BLaER1 treated with 17β-estradiol and CSF1 and Interleukin-3, amounts not matched to agents 10 nM and 100 nM (cell line): Measurements from ENCODE around the gene CHRM1.

Experiments
- H3K27ac ChIP-seq, 11 experiments: shearing (Covaris generic); formaldehyde crosslinking; 2 replicates each; pipeline ENCODE4 v1.8.1; 2022
- H3K27me3 ChIP-seq, 11 experiments: shearing (Covaris generic); formaldehyde crosslinking; 2 replicates each; pipeline ENCODE4 v1.8.1; 2022
- H3K36me3 ChIP-seq, 11 experiments: shearing (Covaris generic); formaldehyde crosslinking; 2 replicates each; pipeline ENCODE4 v1.8.1; 2022
- H3K4me1 ChIP-seq, 10 experiments: shearing (Covaris generic); formaldehyde crosslinking; 2 replicates each; pipeline ENCODE4 v1.8.1; 2022
- H3K4me2 ChIP-seq, 11 experiments: shearing (Covaris generic); formaldehyde crosslinking; 2 replicates each; pipeline ENCODE4 v1.8.1; 2022
- H3K4me3 ChIP-seq, 10 experiments: shearing (Covaris generic); formaldehyde crosslinking; 2 replicates each; pipeline ENCODE4 v1.8.1; 2022
- H3K9ac ChIP-seq, 11 experiments: shearing (Covaris generic); formaldehyde crosslinking; 2 replicates each; pipeline ENCODE4 v1.8.1; 2022
- H3K9me3 ChIP-seq, 11 experiments: shearing (Covaris generic); formaldehyde crosslinking; replicated peaks in 1 of 11; 2 replicates each; pipeline ENCODE4 v1.8.1; 2022
- H4K20me1 ChIP-seq, 11 experiments: shearing (Covaris generic); formaldehyde crosslinking; 2 replicates each; pipeline ENCODE4 v1.8.1; 2022
- Cebpa-rat ChIP-seq, 11 experiments: shearing (Covaris generic); IDR thresholded peaks; 2 replicates each; pipeline ENCODE4 v1.8.1; 2022

CHRM1 gene

GRCh38 chr11:62883673-62884072 is 37.5 kb downstream of the CHRM1 start:
- Histone ChIP-seq H3K9ac (peak overlapping the region; percentile 96 to 100 (median 99)), H3K4me1 (peaks cover 48 to 75% (median 59%) of the 10 kb centered on the region in 10 experiments), H3K4me3 (peak overlapping the region; percentile 84 to 99 (median 94)), H3K4me2 (peak overlapping the region; percentile 88 to 99 (median 95)), H3K27ac (peak overlapping the region; percentile 96 to 100 (median 99); a peak in 14 of 22 replicates), H3K36me3 (peaks cover 67 to 81% (median 74%) of the 10 kb centered on the region in 11 experiments), H3K9me3 (no peaks in the 10 kb centered on the region), H3K27me3 (no peaks in the 10 kb centered on the region), H4K20me1 (peaks cover 60 to 77% (median 68%) of the 10 kb centered on the region in 11 experiments)
- no peak for TF ChIP-seq Cebpa-rat (IDR thresholded peaks at IDR 0.05)

DNA sequence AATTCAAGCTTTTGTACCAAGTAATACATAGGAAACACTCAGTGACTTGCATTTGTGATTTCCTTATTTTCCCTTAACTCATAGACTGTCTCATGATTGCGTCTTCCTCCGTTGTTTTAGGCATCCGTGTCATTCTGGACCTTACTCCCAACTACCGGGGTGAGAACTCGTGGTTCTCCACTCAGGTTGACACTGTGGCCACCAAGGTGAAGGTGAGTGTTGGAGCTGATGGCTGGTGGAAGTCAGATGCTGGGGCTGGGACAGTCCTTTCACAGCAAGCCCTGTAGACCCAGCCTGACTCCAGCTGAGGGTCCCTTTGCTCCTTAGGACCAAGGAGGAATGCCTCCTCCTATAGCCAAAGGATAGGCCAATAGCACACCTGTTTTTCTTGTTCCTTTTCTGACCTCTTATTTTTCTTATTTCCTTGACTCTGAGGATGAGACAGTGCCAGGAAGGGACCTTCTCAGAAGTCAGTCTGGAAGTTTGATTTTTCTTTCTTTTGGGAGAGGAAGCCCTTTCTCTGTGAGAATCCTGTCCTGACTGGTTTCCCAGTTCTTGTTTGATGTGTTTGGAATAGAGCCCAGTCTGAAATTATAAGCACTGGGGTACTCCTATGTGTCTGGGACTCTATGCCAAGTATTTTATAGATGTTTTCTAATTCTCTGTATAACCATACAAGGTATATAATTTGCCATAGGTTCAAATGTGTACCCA is 38.2 kb downstream of the CHRM1 start:
- Histone ChIP-seq H3K4me1 (peaks cover 49 to 71% (median 59%) of the 10 kb centered on the region in 10 experiments), H3K9ac (peak overlapping the region; percentile 96 to 100 (median 99)), H3K9me3 (no peaks in the 10 kb centered on the region), H3K27me3 (no peaks in the 10 kb centered on the region), H4K20me1 (peaks cover 53 to 70% (median 61%) of the 10 kb centered on the region in 11 experiments), H3K4me3 (peak overlapping the region; percentile 84 to 99 (median 94)), H3K27ac (peak overlapping the region; percentile 96 to 100 (median 99); a peak in 21 of 22 replicates), H3K36me3 (peaks cover 60 to 80% (median 74%) of the 10 kb centered on the region in 11 experiments), H3K4me2 (peak overlapping the region; percentile 88 to 99 (median 95))
- no peak for TF ChIP-seq Cebpa-rat (IDR thresholded peaks at IDR 0.05)

DNA sequence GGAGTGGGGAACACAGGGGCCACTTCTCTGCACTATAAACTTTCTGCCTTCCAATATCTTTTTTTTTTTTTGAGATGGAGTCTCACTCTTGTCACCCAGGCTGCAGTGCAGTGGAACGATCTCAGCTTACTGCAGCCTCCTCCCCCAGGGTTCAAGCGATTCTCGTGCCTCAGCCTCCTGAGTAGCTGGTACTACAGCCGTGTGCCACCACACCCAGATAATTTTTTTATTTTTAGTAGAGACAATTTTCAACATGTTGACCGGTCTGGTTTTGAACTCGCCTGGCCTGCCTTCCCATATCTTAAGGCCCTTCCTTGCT is 38.8 kb downstream of the CHRM1 start:
- Histone ChIP-seq H3K4me1 (peaks cover 49 to 67% (median 59%) of the 10 kb centered on the region in 10 experiments), H3K36me3 (peaks cover 54 to 80% (median 74%) of the 10 kb centered on the region in 11 experiments), H3K9me3 (no peaks in the 10 kb centered on the region), H3K4me3 (peak overlapping the region; percentile 84 to 99 (median 94)), H3K27me3 (no peaks in the 10 kb centered on the region), H3K9ac (peak overlapping the region; percentile 96 to 100 (median 99)), H4K20me1 (peaks cover 47 to 64% (median 56%) of the 10 kb centered on the region in 11 experiments), H3K4me2 (peak overlapping the region; percentile 88 to 99 (median 95)), H3K27ac (peak overlapping the region; percentile 96 to 100 (median 99))
- no peak for TF ChIP-seq Cebpa-rat (IDR thresholded peaks at IDR 0.05)

DNA sequence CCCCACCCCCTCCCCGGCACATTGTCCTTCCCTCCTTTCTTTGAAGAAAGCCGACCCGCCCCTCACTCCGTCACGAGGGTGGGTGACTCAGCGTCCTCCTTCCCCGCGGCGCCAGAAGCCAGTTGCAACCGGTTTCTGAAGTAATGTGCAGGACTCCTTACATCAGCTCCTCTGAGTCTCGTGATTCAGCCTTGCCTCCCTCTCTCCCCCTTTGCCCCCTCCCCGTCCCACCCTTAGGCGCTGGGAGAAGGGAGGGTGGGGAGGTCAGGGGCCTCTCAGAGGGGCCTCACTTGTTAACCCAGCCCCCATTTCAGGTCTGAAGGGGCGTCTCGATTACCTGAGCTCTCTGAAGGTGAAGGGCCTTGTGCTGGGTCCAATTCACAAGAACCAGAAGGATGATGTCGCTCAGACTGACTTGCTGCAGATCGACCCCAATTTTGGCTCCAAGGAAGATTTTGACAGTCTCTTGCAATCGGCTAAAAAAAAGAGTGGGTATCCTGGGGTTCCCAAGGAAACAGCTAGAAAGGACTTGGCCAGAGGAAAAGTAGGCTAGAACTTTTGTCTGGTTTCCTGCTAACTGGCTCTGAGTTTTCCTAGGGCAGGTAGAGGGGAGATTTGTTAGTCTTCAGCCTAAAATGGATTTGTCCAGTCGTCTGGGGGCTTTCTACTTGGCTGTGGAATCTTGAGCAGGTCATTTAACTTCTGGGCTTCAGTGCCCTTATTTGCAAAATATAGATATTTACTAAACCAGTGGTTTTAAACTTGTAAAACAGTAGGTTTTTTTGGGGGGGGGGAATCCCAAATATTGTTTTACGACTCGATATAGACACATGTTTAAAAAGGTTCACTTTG is 39.4 kb downstream of the CHRM1 start:
- Histone ChIP-seq H3K27ac (peak overlapping the region; percentile 96 to 100 (median 99)), H3K36me3 (peaks cover 49 to 80% (median 73%) of the 10 kb centered on the region in 11 experiments), H3K4me3 (peak overlapping the region; percentile 84 to 99 (median 94)), H3K9ac (peak overlapping the region; percentile 96 to 100 (median 99)), H3K9me3 (no peaks in the 10 kb centered on the region), H3K4me2 (peak overlapping the region; percentile 88 to 99 (median 95)), H3K27me3 (no peaks in the 10 kb centered on the region), H4K20me1 (peaks cover 41 to 58% (median 51%) of the 10 kb centered on the region in 11 experiments), H3K4me1 (peaks cover 49 to 62% (median 58%) of the 10 kb centered on the region in 10 experiments)
- TF ChIP-seq Cebpa-rat (IDR thresholded peaks at IDR 0.05): peak in 1 of 11 experiments; percentile 28; a peak in 1 of 22 replicates

DNA sequence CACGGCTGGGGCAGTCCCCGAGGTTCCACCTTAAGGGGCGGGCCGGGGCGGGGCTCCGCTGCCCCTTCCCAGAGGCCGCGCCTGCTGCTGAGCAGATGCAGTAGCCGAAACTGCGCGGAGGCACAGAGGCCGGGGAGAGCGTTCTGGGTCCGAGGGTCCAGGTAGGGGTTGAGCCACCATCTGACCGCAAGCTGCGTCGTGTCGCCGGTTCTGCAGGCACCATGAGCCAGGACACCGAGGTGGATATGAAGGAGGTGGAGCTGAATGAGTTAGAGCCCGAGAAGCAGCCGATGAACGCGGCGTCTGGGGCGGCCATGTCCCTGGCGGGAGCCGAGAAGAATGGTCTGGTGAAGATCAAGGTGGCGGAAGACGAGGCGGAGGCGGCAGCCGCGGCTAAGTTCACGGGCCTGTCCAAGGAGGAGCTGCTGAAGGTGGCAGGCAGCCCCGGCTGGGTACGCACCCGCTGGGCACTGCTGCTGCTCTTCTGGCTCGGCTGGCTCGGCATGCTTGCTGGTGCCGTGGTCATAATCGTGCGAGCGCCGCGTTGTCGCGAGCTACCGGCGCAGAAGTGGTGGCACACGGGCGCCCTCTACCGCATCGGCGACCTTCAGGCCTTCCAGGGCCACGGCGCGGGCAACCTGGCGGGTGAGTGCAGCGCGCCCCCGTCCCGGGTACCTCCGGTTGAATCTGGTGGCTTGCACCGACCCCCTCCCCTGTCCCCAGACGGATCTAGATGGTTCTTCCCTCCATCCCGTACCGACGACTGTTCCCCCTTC is 40.2 kb downstream of the CHRM1 start, which contains the start of gene SLC3A2:
TSS of gene SLC3A2 (plus strand) at position 94 of the 776 bp plus-strand sequence. CDS start at position 222, 128 bp downstream.
- H3K4me1 ChIP-seq: peaks cover 48 to 56% (median 52%) of the 10 kb centered on the region in 10 experiments
- H3K4me3 ChIP-seq: peak within 1 kb of the TSS; percentile 84 to 99 (median 94)
- peak within 1 kb of the TSS; percentile 96 to 100 (median 99) for H3K9ac ChIP-seq
- peak within 1 kb of the TSS; percentile 89 to 99 (median 96) for H3K4me2 ChIP-seq
- peaks cover 33 to 50% (median 42%) of the 10 kb centered on the region in 11 experiments for H4K20me1 ChIP-seq
- H3K36me3 ChIP-seq: peaks cover 40 to 80% (median 73%) of the 10 kb centered on the region in 11 experiments
- no peak for TF ChIP-seq Cebpa-rat (IDR thresholded peaks at IDR 0.05)
- no peaks in the 10 kb centered on the region for H3K9me3 ChIP-seq
- H3K27me3 ChIP-seq: no peaks in the 10 kb centered on the region
- H3K27ac ChIP-seq: peak within 1 kb of the TSS; percentile 96 to 100 (median 99)

- Histone ChIP-seq H3K4me2 (peak overlapping the region; percentile 74 to 97 (median 92)), H3K9me3 (no peaks in the 10 kb centered on the region), H3K27ac (peak overlapping the region; percentile 96 to 100 (median 99)), H3K4me3 (peak overlapping the region; percentile 84 to 99 (median 94)), H3K36me3 (peaks cover 34 to 80% (median 69%) of the 10 kb centered on the region in 11 experiments), H4K20me1 (peaks cover 26 to 43% (median 36%) of the 10 kb centered on the region in 11 experiments), H3K4me1 (peaks cover 44 to 49% (median 47%) of the 10 kb centered on the region in 10 experiments), H3K27me3 (no peaks in the 10 kb centered on the region), H3K9ac (peak overlapping the region; percentile 96 to 100 (median 99))
- no peak for TF ChIP-seq Cebpa-rat (IDR thresholded peaks at IDR 0.05)
Measured at GRCh38 chr11:62880231-62880802, 40.8 kb downstream of the CHRM1 start.

- Histone ChIP-seq H3K4me1 (peaks cover 35 to 42% (median 39%) of the 10 kb centered on the region in 10 experiments), H3K27ac (peak overlapping the region; percentile 96 to 100 (median 99)), H4K20me1 (peaks cover 17 to 34% (median 27%) of the 10 kb centered on the region in 11 experiments; a peak in 21 of 22 replicates), H3K27me3 (no peaks in the 10 kb centered on the region), H3K4me3 (peak overlapping the region; percentile 84 to 99 (median 94); a peak in 18 of 20 replicates), H3K36me3 (peaks cover 25 to 80% (median 69%) of the 10 kb centered on the region in 11 experiments), H3K9ac (peak overlapping the region; percentile 96 to 100 (median 99)), H3K4me2 (peak overlapping the region; percentile 74 to 97 (median 92)), H3K9me3 (no peaks in the 10 kb centered on the region)
- no peak for TF ChIP-seq Cebpa-rat (IDR thresholded peaks at IDR 0.05)
Measured at GRCh38 chr11:62879235-62879978, 41.8 kb downstream of the CHRM1 start.
